Fibroblast of the conjunctiva (primary cell): ENCODE data around the gene PDXDC1.
"Not testable (repeated sequence)": the region's sequence is repeated elsewhere in the genome, so short reads cannot be mapped to it uniquely, and the experiment has no call there.

Source experiments
- DNase-seq: peaks from one replicate; pipeline ENCODE4 v3.0.0-alpha.2; 2010; ENCODE audit warnings: low read depth

The PDXDC1 gene

GRCh38 chr16:15071013-15071412 lies 96.2 kb downstream of the PDXDC1 start:
- DNase-seq: not testable (repeated sequence)

DNA sequence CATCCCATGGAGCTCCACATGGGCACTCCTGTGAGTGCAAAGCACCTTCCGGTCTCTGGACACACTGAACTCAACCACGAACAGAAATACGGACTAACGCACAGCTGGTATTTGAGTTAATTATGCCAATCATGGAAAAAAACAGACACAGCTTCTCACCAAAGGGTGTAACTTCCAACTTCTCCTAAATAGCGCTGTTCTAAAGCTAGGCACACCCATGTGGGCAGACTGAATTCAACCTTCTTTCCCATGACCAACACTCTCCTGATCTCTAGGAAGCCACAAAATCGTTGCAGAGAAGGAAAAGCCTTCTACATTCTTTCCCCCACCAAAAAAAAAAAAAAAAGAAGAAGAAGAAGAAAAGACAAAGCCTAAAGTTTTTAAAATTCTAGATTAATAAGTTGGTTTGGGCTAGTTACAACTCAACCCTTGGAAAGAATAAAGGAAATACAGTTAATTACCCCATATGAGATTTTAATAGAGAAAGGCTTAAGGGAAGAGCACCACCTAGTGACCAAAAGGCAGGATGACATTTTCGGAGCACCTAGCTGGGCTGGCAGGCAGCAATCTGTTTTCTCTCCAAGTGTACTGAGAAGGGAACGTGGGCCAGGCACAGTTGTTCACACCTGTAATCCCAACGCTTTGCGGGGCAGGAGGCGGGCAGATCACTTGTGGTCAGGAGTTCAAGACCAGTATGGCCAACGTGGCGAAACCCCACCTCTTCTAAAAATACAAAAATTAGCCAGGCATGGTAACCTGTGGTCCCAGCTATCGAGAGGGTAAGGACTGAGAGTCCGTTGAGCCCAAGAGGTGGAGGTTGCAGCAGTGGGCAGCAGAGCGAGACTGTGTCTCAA lies 97.3 kb downstream of the PDXDC1 start:
- not testable (repeated sequence) for DNase-seq

GRCh38 chr16:15073101-15073500 lies 98.3 kb downstream of the PDXDC1 start:
- DNase-seq: no peak

DNA sequence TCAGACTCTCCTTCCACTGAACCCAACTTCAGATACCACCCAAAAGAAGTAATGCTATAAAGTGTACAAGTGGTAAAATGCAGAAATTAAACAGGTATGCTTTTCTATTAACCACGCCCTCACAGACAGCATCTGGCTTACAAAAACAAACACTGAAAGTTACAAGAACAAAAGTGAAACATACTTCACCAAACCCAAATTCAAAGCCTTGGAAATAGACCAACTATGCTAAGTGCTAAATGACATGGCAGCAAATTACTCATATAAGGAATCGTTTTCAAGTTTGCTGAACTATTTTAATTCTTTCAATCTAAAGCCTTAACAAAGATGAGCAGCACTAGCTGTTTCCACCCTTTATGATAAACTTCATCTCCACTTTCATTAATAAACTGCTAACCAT lies 101.3 kb downstream of the PDXDC1 start:
- DNase-seq: not testable (repeated sequence)

- not testable (repeated sequence) for DNase-seq
Observed at GRCh38 chr16:15080883-15081282, 106.1 kb downstream of the PDXDC1 start.

DNA sequence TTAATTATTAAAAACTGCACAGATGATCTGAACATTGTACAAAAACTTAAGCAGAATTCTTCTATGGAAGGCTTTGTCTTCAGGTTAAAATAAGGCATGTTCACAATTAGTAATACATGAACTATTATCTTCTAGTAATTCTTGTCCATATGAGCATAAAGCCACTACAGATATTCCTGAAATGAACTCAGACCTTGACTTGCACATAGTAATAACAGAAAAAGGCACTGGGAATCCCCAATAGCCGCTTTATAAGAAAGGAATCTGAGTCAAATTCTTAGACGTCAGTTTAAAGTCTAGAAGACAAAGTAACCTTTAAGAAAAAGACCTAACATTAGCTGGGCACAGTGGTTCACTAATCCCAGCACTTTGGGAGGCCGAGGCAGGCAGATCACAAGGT lies 108.0 kb downstream of the PDXDC1 start:
- DNase-seq: not testable (repeated sequence)

DNA sequence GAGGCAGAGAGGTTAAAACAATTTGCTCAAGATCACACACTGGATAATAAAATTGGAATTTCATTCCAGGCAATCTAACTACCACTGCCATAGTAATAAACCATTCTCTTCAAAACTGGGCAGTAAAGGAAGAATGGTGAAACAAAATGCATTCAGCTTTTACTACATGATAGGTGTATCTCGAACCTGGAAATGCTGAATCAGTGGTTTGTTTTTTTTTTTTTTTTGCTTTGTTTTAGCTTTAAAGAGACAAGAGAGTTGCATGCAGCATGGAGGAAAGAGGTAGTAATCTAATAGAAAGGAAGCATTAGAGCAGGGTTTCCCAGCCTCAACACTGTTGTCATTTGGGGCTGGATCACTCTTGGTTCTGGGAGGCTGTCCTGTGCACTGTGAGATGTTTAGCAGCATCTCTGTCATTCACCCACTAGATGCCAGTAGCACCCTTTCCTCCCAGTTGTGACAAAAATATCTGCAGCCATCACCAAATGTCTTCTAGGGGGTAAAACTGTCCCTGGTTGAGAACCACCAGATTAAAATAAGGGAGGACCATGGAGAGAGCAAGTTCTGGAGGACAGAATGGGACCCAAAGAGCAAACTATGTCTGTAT lies 115.9 kb downstream of the PDXDC1 start:
- not testable (repeated sequence) for DNase-seq

DNA sequence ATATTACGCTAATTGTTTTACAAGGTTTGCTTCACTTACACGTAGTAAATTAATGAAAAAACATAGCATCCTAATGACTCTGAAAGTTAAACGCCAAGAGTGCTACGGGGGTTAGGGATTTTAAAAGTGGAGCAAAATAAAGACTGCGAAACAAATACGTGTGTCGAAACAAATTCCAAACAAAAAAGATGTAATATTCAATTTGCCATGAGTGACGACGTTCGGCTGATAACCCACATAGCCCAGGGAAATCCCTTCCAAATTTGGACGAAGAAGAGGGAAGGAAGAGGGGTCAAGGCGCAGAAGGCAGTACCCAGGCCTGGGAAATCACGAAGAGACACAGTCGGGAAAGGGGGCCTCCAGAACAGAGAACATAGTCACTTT lies 118.7 kb downstream of the PDXDC1 start:
- not testable (repeated sequence) for DNase-seq

- peak; percentile 86 for DNase-seq
Observed at GRCh38 chr16:15093955-15094827, 119.4 kb downstream of the PDXDC1 start, which contains the start of gene RRN3. Gene RRN3 (minus strand): TSS chr16:15094272. CDS start chr16:15094233, 39 bp downstream.

DNA sequence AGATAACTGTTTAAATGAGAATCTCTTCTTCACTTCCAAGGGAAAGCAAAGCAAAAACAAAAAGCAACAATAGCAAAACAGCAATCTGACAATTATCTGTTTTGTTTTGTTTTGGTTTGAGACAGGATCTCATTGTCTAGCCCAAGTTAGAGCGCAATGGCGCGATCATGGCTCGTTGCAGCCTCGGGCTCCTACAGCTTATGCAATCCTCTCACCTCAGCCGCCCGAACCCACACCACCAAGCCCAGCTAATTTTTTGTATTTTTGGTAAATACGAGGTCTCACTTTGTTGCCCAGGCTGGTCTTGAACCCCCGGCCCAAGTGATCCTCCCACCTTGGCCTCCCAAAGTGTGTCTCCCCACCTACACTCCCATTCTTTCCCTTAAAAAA lies 121.8 kb downstream of the PDXDC1 start:
- DNase-seq: not testable (repeated sequence)

GRCh38 chr16:15099366-15099909 lies 124.6 kb downstream of the PDXDC1 start:
- DNase-seq: not testable (repeated sequence)

DNA sequence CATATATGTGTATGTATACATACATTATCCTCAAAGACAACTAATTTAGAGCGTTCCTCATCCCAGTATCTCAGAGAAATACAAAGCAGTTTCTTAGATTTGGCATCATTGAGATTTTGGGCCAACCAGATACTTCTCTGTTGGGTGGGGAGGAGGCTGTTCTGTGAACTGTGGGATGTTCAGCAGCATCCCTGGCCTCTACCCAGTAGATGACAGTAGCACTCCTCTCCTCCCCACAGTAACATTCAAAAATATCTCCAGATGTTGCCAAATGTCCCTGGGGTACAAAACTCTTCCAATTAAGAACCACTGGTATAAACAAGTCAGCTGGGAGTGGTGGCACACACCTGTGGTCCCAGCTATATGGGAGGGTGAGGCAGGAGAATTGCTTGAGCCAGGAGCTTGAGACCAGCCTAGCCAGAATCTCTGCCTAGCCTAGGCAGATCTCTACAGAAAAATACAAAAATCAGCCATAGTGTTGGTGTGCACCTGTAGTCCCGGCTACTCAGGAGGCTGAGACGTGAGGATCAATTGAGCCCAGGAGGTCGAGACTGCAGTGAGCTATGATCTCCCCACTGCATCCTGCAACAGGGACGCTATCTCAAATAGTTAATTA lies 125.7 kb downstream of the PDXDC1 start:
- DNase-seq: not testable (repeated sequence)

- not testable (repeated sequence) for DNase-seq
Observed at GRCh38 chr16:15127641-15128425, 153.0 kb downstream of the PDXDC1 start.

DNA sequence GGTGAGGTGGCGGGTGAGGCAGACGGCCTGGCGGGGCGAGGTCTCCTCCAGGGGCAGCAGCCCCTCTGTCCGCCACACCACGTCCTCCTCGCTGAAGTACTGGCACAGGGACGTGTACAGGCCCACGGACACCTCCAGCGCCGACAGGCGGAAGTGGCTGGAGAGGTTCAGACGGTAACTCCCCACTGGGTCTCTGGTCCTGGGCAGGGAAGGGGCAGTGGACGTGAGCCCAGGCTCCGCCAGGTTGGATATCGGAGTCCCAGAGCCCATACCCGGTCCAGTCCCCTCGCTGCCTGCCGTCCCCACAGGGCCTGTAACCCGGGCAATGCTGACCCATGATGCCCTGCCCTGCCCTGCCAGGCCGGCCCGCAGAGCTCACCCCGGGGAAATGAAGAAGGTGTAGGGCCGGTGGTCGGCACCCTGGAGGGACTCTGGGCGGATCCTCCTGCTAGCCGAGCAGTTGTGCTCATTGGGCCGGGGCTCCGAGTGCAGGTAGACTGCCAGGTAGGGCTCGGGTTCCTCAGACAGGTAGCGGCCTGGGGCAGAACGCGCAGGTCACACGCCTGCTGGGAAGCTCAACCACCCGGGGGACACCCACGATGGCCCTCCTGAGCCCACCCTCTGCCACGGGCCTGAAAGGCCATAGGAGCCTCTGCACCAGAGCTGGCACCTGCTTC lies 155.6 kb downstream of the PDXDC1 start:
- DNase-seq: not testable (repeated sequence)

- DNase-seq: not testable (repeated sequence)
Observed at GRCh38 chr16:15130943-15131700, 156.3 kb downstream of the PDXDC1 start.

GRCh38 chr16:15132719-15133428 lies 158.0 kb downstream of the PDXDC1 start:
- DNase-seq: not testable (repeated sequence)

GRCh38 chr16:15133554-15133953 lies 158.7 kb downstream of the PDXDC1 start:
- DNase-seq: not testable (repeated sequence)

DNA sequence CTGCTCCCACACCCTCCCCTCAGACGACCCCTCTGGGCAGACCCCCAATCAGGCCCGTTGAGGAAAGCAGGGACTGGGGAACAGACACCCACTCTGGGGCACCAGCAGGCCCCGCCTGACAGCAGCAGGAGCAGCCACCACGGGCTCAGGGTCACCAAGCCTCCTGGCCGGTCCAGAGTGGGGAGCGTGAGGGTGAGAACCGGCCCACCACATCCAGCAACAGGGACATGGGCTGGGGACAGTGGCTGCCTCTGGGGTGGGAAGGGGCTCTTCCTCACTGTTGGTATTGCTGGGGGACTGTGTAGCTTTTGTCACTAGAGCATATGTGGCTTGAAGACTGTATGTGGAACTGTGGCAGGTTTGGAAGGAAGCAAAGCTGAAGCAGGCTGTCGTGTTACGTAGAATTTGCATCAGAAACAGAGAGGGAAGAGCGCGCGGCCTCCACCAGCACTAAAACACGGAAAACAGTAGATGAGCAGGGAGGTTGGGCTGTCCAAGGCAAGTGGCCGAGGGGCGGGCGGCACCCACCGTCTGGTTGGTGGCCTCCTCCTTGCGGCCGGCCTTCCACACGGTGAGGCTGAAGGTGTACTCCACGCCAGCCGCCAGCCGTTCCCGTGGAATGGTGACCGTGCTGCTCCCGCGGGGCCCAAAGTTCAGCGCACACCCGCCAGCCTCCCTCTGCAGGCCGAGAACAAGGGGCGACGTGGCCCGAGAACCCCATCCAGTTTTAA lies 160.1 kb downstream of the PDXDC1 start:
- DNase-seq: not testable (repeated sequence)
